PC-9 (cell line): ENCODE results near the gene CHST2. TPM values are rescaled to one million over a fixed set of nuclear protein-coding genes. Genes with fewer than 3 reads are reported as not detected.

Source experiments
- BruUV-seq: library from RNA; stranded (reverse); fragments of 400-500 nt; replicated peaks from 2 replicates; lab custom pipeline; 2021; lab: Mats Ljungman, UMichigan
- CTCF ChIA-PET: fragments of 300-600 bp; sonication (Branson Sonifier 250); formaldehyde crosslinking; loops from one replicate; lab custom pipeline; 2022; ENCODE audit warnings: antibody characterized with exemption; lab: Charles Lee
- POLR2A ChIA-PET: fragments of 300-600 bp; sonication (Branson Sonifier 250); formaldehyde crosslinking; loops from one replicate; lab custom pipeline; 2022; ENCODE audit warnings: antibody characterized with exemption; ENCODE audit not compliant: unreplicated experiment; lab: Charles Lee
- DNase-seq, 2 experiments: peaks; one replicate each; pipeline versions ENCODE4 v3.0.0 to v3.0.0-alpha.2; 2015 to 2022; ENCODE audit warnings: mixed read lengths in 1 of 2
- H2AFZ ChIP-seq: fragments of 200-600 bp; sonication (generic); 2 replicates; pipeline ENCODE4 v1.8.1; 2017; ENCODE audit warnings: antibody characterized with exemption
- H3F3A ChIP-seq: fragments of 200-600 bp; sonication (generic); 2 replicates; pipeline ENCODE4 v1.8.1; 2017; ENCODE audit warnings: antibody characterized with exemption, mild to moderate bottlenecking, low read depth; ENCODE audit not compliant: insufficient read depth
- H3K27ac ChIP-seq: fragments of 200-600 bp; sonication (generic); 2 replicates; pipeline ENCODE4 v1.6.1; 2016; ENCODE audit warnings: mixed run types
- H3K27me3 ChIP-seq: fragments of 200-600 bp; sonication (generic); 2 replicates; pipeline ENCODE4 v1.6.1; 2016; ENCODE audit warnings: low read depth, mixed run types; ENCODE audit not compliant: insufficient read depth
- H3K36me3 ChIP-seq: fragments of 200-600 bp; sonication (generic); 2 replicates; pipeline ENCODE4 v1.6.1; 2016; ENCODE audit warnings: low read depth, mixed run types
- H3K4me1 ChIP-seq: fragments of 200-600 bp; sonication (generic); replicated peaks from 2 replicates; pipeline ENCODE4 v1.6.1; 2016; ENCODE audit warnings: mixed run types; ENCODE audit not compliant: insufficient read depth
- H3K4me2 ChIP-seq: fragments of 200-600 bp; sonication (generic); 2 replicates; pipeline ENCODE4 v1.6.1; 2017; ENCODE audit warnings: mixed run types
- H3K4me3 ChIP-seq: fragments of 200-600 bp; sonication (generic); 2 replicates; pipeline ENCODE4 v1.6.1; 2016; ENCODE audit warnings: mixed run types
- H3K79me2 ChIP-seq: fragments of 200-600 bp; sonication (generic); 2 replicates; pipeline ENCODE4 v1.6.1; 2017; ENCODE audit warnings: low read depth, mixed run types
- H3K9me2 ChIP-seq: fragments of 200-600 bp; sonication (generic); 2 replicates; pipeline ENCODE4 v1.8.1; 2017; ENCODE audit warnings: mild to moderate bottlenecking; ENCODE audit not compliant: insufficient read depth
- H3K9me3 ChIP-seq: fragments of 200-600 bp; sonication (generic); 2 replicates; pipeline ENCODE4 v1.8.1; 2016; ENCODE audit warnings: low read depth; ENCODE audit not compliant: insufficient read depth
- H4K20me1 ChIP-seq: fragments of 200-600 bp; sonication (generic); 2 replicates; pipeline ENCODE4 v1.8.1; 2017; ENCODE audit not compliant: insufficient read depth
- EZH2 ChIP-seq: fragments of 200-600 bp; sonication (generic); IDR thresholded peaks from 2 replicates; pipeline ENCODE4 v1.8.0; 2017; ENCODE audit warnings: antibody characterized with exemption, low read depth
- intact Hi-C: fragments of 100-400 bp; cut with micrococcal nuclease; formaldehyde crosslinking; loops from one replicate; pipeline ENCODE4 v1.10.0; 2022; ENCODE audit not compliant: unreplicated experiment
- total RNA-seq: library from RNA; stranded (reverse); gene quantifications from 2 replicates; pipeline ENCODE4 v1.2.3, GENCODE V29; 2021
- TF ChIP-seq, protein P1 (sequence below): fragments of 200-600 bp; sonication (generic); conservative IDR thresholded peaks from 2 replicates; pipeline ENCODE4 v1.6.1; 2017; ENCODE audit warnings: mixed run types, antibody characterized with exemption, mild to moderate bottlenecking, moderate library complexity

Gene CHST2
- total RNA-seq, 1 experiment from 2014 or later, result 0.15 TPM

DNA sequence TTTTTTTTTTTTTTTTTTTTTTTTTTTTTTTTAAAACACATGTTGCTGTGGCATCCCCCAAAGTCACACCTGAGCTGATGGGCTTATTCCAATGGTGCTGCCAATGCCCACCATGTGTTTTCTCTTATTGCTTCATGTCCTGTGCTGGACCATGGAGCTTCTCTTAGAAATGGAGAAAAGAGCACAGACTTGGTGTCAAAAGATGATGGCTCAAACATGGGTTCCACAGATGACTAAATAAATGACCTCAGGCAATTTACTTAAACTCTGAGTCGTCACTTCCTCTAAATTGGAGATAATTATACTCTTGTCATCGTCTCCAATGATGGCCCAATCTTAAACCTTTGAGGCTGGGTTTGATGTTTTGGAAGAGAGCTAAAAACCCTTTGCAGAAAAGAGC, 28.1 kb downstream of the CHST2 start:
- Histone ChIP-seq H4K20me1 (no peaks in the 10 kb centered on the region), H3K9me3 (no peaks in the 10 kb centered on the region; the same call in 1 of the 2 replicates), H3K4me3 (no peak overlapping the region), H3F3A (no peaks in the 10 kb centered on the region), H3K79me2 (no peaks in the 10 kb centered on the region), H3K36me3 (no peaks in the 10 kb centered on the region), H3K9me2 (no peaks in the 10 kb centered on the region), H2AFZ (no peak overlapping the region), H3K4me1 (no peaks in the 10 kb centered on the region), H3K4me2 (no peak overlapping the region), H3K27ac (no peak overlapping the region), H3K27me3 (no peaks in the 10 kb centered on the region)
- no TSS peak for BruUV-seq
- POLR2A ChIA-PET, result no interaction called here
- TF ChIP-seq, protein P1, sequence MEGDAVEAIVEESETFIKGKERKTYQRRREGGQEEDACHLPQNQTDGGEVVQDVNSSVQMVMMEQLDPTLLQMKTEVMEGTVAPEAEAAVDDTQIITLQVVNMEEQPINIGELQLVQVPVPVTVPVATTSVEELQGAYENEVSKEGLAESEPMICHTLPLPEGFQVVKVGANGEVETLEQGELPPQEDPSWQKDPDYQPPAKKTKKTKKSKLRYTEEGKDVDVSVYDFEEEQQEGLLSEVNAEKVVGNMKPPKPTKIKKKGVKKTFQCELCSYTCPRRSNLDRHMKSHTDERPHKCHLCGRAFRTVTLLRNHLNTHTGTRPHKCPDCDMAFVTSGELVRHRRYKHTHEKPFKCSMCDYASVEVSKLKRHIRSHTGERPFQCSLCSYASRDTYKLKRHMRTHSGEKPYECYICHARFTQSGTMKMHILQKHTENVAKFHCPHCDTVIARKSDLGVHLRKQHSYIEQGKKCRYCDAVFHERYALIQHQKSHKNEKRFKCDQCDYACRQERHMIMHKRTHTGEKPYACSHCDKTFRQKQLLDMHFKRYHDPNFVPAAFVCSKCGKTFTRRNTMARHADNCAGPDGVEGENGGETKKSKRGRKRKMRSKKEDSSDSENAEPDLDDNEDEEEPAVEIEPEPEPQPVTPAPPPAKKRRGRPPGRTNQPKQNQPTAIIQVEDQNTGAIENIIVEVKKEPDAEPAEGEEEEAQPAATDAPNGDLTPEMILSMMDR, result no peak
- no peak for TF ChIP-seq EZH2
- no peak for DNase-seq
- CTCF ChIA-PET, result no interaction called here
- intact Hi-C loops, result no loop called here

DNA sequence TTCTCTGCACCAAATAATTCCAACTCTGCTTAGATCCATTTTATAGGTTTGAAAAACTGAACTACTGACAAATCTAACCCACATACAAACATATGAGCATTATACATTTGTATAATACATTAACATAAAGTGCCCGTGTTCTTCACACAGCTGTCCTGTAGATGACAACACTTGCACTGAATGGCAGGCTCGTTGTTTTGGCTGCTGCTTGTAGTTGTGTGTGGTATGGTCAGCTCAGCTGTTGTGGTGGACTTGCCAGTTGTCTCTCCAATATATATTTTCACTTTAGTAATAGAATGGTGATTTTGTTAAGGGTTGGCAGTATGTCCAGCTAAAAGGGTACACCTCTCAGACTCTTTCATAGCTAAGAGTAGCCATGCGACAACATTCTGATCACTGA, 30.5 kb downstream of the CHST2 start:
- CTCF ChIA-PET, result no interaction called here
- Histone ChIP-seq H3K9me3 (no peaks in the 10 kb centered on the region; the same call in 1 of the 2 replicates), H3K79me2 (no peaks in the 10 kb centered on the region), H3K4me1 (no peaks in the 10 kb centered on the region), H3K4me2 (no peak overlapping the region), H2AFZ (no peak overlapping the region), H3K27ac (no peak overlapping the region), H3K9me2 (no peaks in the 10 kb centered on the region), H3K36me3 (no peaks in the 10 kb centered on the region), H3K4me3 (no peak overlapping the region), H3K27me3 (no peaks in the 10 kb centered on the region), H4K20me1 (no peaks in the 10 kb centered on the region), H3F3A (no peaks in the 10 kb centered on the region)
- no peak for DNase-seq
- no TSS peak for BruUV-seq
- no peak for TF ChIP-seq EZH2
- TF ChIP-seq, protein P1, result no peak
- POLR2A ChIA-PET, result interaction anchor here (0.6 kb wide), 2 partner anchors 661 to 862 kb away, joined by 5 to 7 read pairs; no protein-coding TSS in a partner anchor
- intact Hi-C loops, result no loop called here

DNA sequence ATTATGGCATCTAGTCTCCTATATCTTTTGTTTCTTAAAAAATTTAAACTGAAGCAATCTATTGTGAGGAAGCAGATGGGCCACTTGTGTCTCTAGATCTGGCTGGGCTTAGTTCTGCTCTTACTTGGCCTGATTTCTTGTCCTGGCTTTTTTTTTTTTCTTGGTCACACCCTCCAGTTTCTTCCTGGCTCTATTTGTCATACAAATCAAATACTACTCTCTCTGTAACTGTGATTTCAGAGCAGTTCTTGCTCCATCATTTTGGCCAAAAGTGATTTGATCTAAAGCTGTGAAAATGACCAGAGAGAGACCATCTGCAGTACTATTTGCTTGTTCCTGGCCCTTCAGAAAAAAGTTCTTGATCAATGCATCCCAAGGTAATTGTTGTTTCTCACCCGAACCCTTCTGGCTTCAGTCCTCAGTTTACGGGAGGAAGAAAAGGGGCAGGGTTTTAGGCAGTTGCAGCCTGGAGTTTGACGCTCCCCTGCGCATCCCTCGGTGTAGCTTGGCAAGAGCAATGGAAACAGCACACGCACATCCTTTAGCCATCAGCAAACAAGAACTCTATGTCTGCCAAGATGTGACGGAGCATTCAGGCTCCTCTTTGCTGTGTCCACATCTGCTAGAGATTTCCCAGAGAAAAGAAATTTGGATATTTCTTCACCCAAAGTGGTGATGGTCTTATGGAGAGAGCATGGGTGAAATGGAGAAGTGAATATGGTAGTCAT, 31.6 kb downstream of the CHST2 start:
- H3K27ac ChIP-seq, result no peak overlapping the region
- H3K9me3 ChIP-seq, result no peaks in the 10 kb centered on the region; the same call in 1 of the 2 replicates
- TF ChIP-seq EZH2, result no peak
- TF ChIP-seq, protein P1, result no peak
- no peak overlapping the region for H3K4me3 ChIP-seq
- intact Hi-C loops, result no loop called here
- no peaks in the 10 kb centered on the region for H3K27me3 ChIP-seq
- DNase-seq, result no peak
- H3F3A ChIP-seq, result no peaks in the 10 kb centered on the region
- ChIA-PET POLR2A (interaction anchor here (0.7 kb wide), 1 partner anchor 1923 kb away, joined by 12 read pairs; no protein-coding TSS in a partner anchor), CTCF (no interaction called here)
- H3K79me2 ChIP-seq, result no peaks in the 10 kb centered on the region
- H4K20me1 ChIP-seq, result no peaks in the 10 kb centered on the region
- no TSS peak for BruUV-seq
- no peaks in the 10 kb centered on the region for H3K36me3 ChIP-seq
- H3K4me2 ChIP-seq, result no peak overlapping the region
- no peaks in the 10 kb centered on the region for H3K9me2 ChIP-seq
- H3K4me1 ChIP-seq, result no peaks in the 10 kb centered on the region
- no peak overlapping the region for H2AFZ ChIP-seq
